RCC 7860 (cell line): ENCODE measurements around the gene SPATA9.
"Not testable (repeated sequence)": the region's sequence is repeated elsewhere in the genome, so short reads cannot be mapped to it uniquely, and the experiment has no call there.

ENCODE experiments used
- DNase-seq: peaks from one replicate; pipeline ENCODE4 v3.0.0-alpha.2; 2015; ENCODE audit warnings: low spot score
- FAIRE-seq: peaks from 2 replicates; lab custom pipeline; 2012; peaks lifted over from hg19 to GRCh38; lab: Jason Lieb, UNC

The SPATA9 gene

GRCh38 chr5:95646569-95647431, 36.0 kb downstream of the SPATA9 start, which contains the start of gene RFESD:
RFESD (plus strand) TSS chr5:95646777; CDS start chr5:95652272, 5,495 bp downstream.
- DNase-seq (peak; percentile 84), FAIRE-seq (no peak)

DNA sequence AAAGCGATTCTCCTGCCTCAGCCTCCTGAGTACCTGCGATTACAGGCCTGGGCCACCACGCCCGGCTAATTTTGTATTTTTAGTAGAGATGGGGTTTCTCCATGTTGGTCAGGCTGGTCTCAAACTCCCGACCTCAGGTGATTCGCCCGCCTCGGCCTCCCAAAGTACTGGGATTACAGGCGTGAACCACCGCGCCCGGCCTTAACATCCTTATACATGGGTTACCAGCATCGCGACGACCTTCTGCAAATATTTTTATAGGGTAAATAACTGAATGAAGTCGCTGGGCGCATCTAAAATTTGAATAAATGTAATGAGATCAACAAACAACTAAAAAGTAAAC, 36.6 kb downstream of the SPATA9 start:
- DNase-seq, FAIRE-seq: not testable (repeated sequence)

DNA sequence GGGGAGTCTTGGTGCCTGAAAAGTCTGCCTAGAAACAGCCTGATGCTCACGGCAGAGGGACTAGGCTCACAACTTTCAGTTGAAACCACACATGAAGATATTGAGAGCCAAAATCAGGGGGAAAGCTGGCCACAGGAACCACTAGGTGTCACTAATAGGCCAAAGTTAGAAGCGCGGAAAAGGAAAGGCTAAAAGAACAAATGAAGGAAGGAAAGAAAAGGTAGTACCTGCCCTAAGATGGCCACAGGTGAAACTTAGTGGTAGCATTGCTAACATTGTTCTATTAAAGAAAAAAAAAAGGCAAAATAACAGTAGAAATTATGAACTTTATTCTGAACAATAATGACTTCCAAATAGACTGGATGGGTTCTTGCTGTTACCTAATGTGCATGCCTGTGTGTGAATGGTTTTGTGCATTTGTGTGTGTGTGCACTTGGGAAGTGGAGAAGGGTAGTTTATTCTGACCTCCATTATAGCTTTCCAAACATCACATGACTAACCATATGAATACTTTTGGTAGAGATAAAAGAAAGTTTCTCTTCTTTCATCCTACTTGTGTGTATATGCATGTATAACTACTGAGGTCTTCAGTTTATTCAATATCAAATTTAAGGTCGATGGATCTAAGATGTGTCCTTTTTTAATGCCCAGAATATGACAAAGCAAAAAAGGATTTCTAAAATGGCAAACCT, 38.3 kb downstream of the SPATA9 start:
- DNase-seq (peak; percentile 24), FAIRE-seq (no peak)

DNA sequence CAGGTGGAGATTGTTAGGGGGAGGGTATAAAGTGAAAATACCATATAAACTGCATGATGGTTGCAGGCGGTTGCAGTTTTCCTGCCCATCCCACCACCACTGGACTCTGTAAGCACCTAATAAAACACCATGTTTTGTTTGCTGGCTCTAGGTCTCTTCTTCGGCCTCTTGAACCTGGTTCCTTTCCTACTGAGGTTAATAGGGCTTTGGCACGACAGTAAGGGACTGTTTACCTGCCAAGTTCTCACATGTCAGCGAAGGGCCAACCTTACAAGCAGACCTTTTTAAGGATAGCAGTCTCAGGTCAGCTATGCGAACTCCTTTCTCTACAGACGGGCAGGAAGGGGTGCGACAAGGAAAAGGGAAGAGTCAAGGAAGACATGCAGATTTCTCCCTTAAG, 39.6 kb downstream of the SPATA9 start:
- FAIRE-seq (no peak), DNase-seq (no peak)

DNA sequence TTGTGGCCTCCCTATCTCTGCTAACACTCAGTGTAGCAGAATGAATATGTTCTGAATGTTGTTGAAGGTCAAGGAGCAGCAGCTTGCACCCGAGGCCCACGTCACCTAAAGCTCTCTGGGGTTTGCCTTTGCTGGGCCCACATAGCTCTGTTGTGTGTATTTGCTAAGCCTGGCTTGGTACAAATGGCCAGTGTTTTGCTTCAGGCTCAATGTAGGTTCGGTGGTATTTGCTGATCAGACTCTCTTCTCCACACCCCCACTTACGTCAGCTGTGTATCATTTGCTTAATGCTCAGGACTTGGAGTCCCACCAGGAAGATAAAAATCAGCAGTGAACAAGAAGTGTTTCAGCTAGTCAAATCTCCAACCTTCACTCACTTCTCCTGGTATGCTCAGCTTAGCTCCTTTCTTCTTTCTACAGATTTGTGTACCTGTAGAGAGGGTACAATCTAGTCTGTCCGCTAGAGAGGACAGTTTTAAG, 41.0 kb downstream of the SPATA9 start:
- FAIRE-seq, result no peak
- DNase-seq, result no peak

DNA sequence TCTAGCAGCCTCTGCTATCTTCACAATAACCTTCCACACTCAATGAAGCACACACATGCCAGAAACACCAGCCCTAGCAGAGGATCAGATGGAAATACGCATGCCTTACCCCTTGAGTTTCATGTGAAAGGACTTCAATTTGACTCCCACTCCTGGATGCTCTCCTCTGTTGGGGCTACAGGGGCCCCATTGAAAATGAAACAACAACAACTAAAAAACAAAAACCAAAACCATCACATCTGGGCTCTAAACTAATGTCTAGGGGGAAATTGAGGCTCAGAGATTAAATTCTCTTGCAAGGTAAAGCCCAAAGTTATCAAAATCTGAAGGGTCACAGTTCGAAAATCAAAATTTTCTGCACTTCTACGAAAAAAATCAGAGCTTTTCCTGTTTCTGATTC, 44.2 kb downstream of the SPATA9 start:
- FAIRE-seq, result no peak

DNA sequence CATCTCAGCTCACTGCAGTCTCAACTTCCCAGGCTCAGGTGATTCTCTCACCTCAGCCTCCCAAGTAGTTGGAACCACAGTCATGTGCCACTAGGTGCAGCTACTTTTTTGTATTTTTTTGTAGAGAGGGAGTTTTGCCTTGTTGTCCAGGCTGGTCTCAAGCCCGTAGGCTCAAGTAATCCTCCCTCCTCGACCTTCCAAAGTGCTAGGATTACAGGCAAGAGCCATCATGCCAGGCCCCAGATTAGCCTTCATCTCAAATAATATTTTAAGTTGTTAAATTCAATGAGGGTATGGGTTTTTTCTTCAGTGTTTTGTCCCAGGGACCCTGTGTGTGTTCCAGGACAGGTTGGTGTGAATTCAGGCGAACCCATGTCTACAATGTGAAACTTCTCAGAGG, 48.7 kb downstream of the SPATA9 start:
- DNase-seq (no peak), FAIRE-seq (no peak)

More for the DNA sequence above, 44.2 kb downstream of the SPATA9 start:
- no peak for DNase-seq

DNA sequence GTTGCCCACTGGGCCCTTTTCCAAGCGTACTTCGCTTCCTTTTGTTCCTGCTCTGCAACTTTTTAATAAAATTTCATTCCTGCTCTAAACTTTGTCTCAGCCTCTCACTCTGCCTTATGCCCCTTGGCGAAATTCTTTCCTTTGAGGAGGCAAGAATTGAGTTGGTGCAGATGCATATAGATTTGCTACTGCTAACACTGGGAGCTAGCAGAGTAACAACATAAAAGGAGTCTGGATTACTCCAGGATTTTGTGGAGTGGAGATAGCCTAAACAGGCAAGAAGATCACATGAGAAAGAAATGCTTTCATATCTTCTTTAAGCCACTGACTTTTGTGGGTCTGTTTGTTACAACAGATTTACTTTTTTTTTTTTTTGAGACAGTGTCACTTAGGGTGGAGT, 49.1 kb downstream of the SPATA9 start:
- FAIRE-seq (no peak), DNase-seq (no peak)

GRCh38 chr5:95632942-95633341, 49.8 kb downstream of the SPATA9 start:
- DNase-seq, FAIRE-seq: not testable (repeated sequence)

GRCh38 chr5:95631991-95632675, 50.7 kb downstream of the SPATA9 start:
- FAIRE-seq (no peak), DNase-seq (peak; percentile 76)

DNA sequence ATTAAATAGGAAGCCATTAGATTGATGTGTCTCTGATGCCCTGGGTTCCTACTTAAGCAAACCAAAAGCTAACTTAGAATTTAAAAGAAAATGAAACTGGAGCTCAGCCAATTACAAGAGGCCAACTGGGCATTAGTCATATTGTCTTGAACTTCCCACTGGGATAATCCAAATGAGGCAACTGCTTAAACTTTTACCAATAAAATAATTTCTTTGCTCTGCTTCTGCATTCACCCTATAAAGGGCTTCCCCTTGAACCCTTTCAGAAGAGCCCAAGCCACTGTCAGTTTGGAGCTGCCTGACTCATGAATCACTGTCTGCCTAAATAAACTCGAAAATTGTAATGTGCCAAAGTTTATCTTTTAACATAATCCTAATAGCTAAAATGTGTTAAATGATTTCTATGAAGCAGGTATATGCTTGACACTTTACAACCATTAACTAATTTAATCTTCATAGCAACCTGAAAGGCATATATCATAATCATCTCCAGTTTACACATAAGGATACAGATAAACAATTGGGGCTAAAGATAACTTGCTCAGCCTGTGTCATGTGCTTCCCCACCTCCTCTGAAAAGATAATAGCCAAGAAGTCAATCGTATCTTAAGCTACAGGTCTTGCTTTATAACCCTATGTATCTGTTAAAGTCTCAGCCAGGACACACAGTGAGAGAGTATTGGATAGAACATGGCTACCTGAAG, 51.4 kb downstream of the SPATA9 start:
- FAIRE-seq (peak; percentile 31), DNase-seq (peak; percentile 47)

- FAIRE-seq, result no peak
- no peak for DNase-seq
Measured at GRCh38 chr5:95630394-95630917, 52.3 kb downstream of the SPATA9 start.

DNA sequence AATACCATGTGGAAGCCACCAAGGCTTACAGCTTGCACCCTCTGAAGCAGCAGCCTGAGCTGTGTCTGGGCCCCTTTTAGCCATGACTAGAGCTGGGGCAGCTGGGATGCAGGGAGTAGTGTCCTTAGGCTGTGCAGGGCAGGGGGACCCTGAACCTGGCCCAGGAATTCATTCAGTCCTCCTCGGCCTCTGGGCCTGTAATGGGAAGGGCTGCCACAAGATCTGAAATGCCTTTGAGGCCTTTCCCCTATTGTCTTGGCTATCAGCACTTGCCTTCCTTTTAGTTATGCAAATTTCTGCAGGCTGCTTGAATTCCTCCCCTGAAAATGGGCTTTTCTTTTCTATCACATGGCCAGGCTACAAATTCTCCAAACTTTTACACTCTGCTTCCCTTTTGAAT, 53.9 kb downstream of the SPATA9 start:
- DNase-seq (no peak), FAIRE-seq (no peak)

- no peak for FAIRE-seq
- no peak for DNase-seq
Measured at GRCh38 chr5:95627971-95628810, 54.6 kb downstream of the SPATA9 start.

GRCh38 chr5:95626701-95627100, 56.1 kb downstream of the SPATA9 start:
- FAIRE-seq (no peak), DNase-seq (no peak)

- DNase-seq (no peak), FAIRE-seq (no peak)
Measured at GRCh38 chr5:95624368-95624767, 58.4 kb downstream of the SPATA9 start.

GRCh38 chr5:95623706-95624105, 59.1 kb downstream of the SPATA9 start:
- DNase-seq (no peak), FAIRE-seq (no peak)

- no peak for FAIRE-seq
Measured at GRCh38 chr5:95621839-95622629, 60.8 kb downstream of the SPATA9 start.

More at GRCh38 chr5:95621839-95622629, 60.8 kb downstream of the SPATA9 start:
- DNase-seq, result no peak
